Measurements from ENCODE around the gene LTC4S. TPM values are rescaled to one million over a fixed set of nuclear protein-coding genes. Genes with fewer than 3 reads are reported as not detected.
A peak's percentile ranks its signal among the peaks of the same experiment; 100 is the strongest.

The LTC4S gene
- polyA plus RNA-seq, 2 of the 4 experiments (the other 2 are of a cell fraction), result not detected

GRCh38 chr5:179822059-179822432 lies 28.3 kb downstream of the LTC4S start (continued):
- TF ChIP-seq EHMT2 (IDR thresholded peaks at IDR 0.05; ENCODE audit: low read depth) (no peak), BCL3 (IDR thresholded peaks at IDR 0.05) (0 out of 3 replicates have a peak, but pooled peaks have one; percentile 17), RARB (CRISPR knock-in tag; IDR thresholded peaks at IDR 0.05) (peak; percentile 74; the same call in 1 of the 2 replicates), CBX2 (IDR thresholded peaks at IDR 0.05; ENCODE audit: borderline replicate concordance, low read depth) (no peak), FOSB (CRISPR knock-in tag; IDR thresholded peaks at IDR 0.05) (0 out of 2 replicates have a peak, but pooled peaks have one; percentile 18), HOXB13 (CRISPR knock-in tag; IDR thresholded peaks at IDR 0.05; ENCODE audit: low read depth) (no peak)

GRCh38 chr5:179822444-179822990 lies 28.7 kb downstream of the LTC4S start:
- Histone ChIP-seq H3K4me2 (peak overlapping the region; percentile 96), H3K4me1 (peaks cover 79% of the 10 kb centered on the region), H3K27ac (peak overlapping the region; percentile 95 to 98), H3K4me3 (peak overlapping the region; percentile 81), H3K9me3 (no peaks in the 10 kb centered on the region)
- DNase-seq (ENCODE audit: low read depth in 1 of 2, low spot score in 1 of 2) (no peak), FAIRE-seq (no peak), ATAC-seq (no peak)
- CTCF ChIA-PET, result interaction anchor here (1.4 to 4.8 kb wide), 4 partner anchors 10 to 86 kb away, joined by 5 to 27 read pairs (median 6); partner anchors contain the start of gene TBC1D9B
- POLR2A ChIA-PET, result interaction anchor here (0.6 to 1.3 kb wide), 5 partner anchors 8 to 262 kb away, joined by 3 to 6 read pairs (median 4); no protein-coding TSS in a partner anchor
- 11% methylated on average over 8 of the region's 8 CpGs for WGBS (ENCODE audit: missing lambda C conversion rate)
- no peak for TF ChIP-seq PHF8 (IDR thresholded peaks at IDR 0.05; ENCODE audit: borderline replicate concordance, low read depth)
- TF ChIP-seq POLR2AphosphoS2 (conservative IDR thresholded peaks at IDR 0.05; ENCODE audit: low read length), result peak; percentile 92
- TF ChIP-seq NR3C1 (IDR thresholded peaks at IDR 0.05), result no peak
- TF ChIP-seq RNF2 (IDR thresholded peaks at IDR 0.05; ENCODE audit: borderline replicate concordance, low read depth), result no peak
- TF ChIP-seq ZC3H11A (IDR thresholded peaks at IDR 0.05), result no peak
- no peak for TF ChIP-seq ZSCAN20 (CRISPR knock-in tag; IDR thresholded peaks at IDR 0.05)
- no peak for TF ChIP-seq HMGXB4 (CRISPR knock-in tag; IDR thresholded peaks at IDR 0.05; ENCODE audit: borderline replicate concordance)
- TF ChIP-seq GATA3 (IDR thresholded peaks at IDR 0.05; ENCODE audit: borderline replicate concordance), result no peak
- TF ChIP-seq NFE2L2 (conservative IDR thresholded peaks at IDR 0.05; ENCODE audit: low read length), result no peak
- TF ChIP-seq E2F6 (IDR thresholded peaks at IDR 0.05; ENCODE audit: borderline replicate concordance, low read depth), result no peak
- TF ChIP-seq USF2 (IDR thresholded peaks at IDR 0.05), result no peak
- TF ChIP-seq CHD2 (IDR thresholded peaks at IDR 0.05; ENCODE audit: low read length, partially characterized antibody), result peak; percentile 14
- TF ChIP-seq SREBF2 (IDR thresholded peaks at IDR 0.05), result no peak
- no peak for TF ChIP-seq CEBPB (IDR thresholded peaks at IDR 0.05)
- TF ChIP-seq BCL3 (IDR thresholded peaks at IDR 0.05), result no peak
- TF ChIP-seq POLR2A (IDR thresholded peaks at IDR 0.05; ENCODE audit: low read length), result 0 out of 2 replicates have a peak, but pooled peaks have one; percentile 21
- no peak for TF ChIP-seq KDM5A (IDR thresholded peaks at IDR 0.05)
- no peak for TF ChIP-seq RAD21 (conservative IDR thresholded peaks at IDR 0.05 in 1 of 2, IDR thresholded peaks at IDR 0.05 in 1 of 2)
- no peak for TF ChIP-seq NPAS2 (CRISPR knock-in tag; IDR thresholded peaks at IDR 0.05; ENCODE audit: borderline replicate concordance)
- no peak for TF ChIP-seq MYC (IDR thresholded peaks at IDR 0.05; ENCODE audit: borderline replicate concordance, low read length)
- peak; percentile 5; the same call in 1 of the 2 replicates for TF ChIP-seq FOSB (CRISPR knock-in tag; IDR thresholded peaks at IDR 0.05)
- no peak for TF ChIP-seq SMC3 (IDR thresholded peaks at IDR 0.05)
- no peak for TF ChIP-seq EP300 (IDR thresholded peaks at IDR 0.05)
- TF ChIP-seq JUNB (IDR thresholded peaks at IDR 0.05), result no peak
- TF ChIP-seq MAFK (IDR thresholded peaks at IDR 0.05; ENCODE audit: partially characterized antibody), result no peak
- no peak for TF ChIP-seq EHMT2 (IDR thresholded peaks at IDR 0.05; ENCODE audit: low read depth)
- TF ChIP-seq CHD4 (IDR thresholded peaks at IDR 0.05; ENCODE audit: borderline replicate concordance), result no peak
- TF ChIP-seq ZNF302 (CRISPR knock-in tag; IDR thresholded peaks at IDR 0.05), result no peak
- no peak for TF ChIP-seq ELK1 (IDR thresholded peaks at IDR 0.05; ENCODE audit: low read depth, low read length)
